Bone marrow (tissue), 2 donors: ENCODE data around the gene BPIFB6.

Source experiments
- DNase-seq, 2 donors: peaks; one replicate each; lab custom pipeline; 2025; lab: John Stamatoyannopoulos, UW

BPIFB6 gene

DNA sequence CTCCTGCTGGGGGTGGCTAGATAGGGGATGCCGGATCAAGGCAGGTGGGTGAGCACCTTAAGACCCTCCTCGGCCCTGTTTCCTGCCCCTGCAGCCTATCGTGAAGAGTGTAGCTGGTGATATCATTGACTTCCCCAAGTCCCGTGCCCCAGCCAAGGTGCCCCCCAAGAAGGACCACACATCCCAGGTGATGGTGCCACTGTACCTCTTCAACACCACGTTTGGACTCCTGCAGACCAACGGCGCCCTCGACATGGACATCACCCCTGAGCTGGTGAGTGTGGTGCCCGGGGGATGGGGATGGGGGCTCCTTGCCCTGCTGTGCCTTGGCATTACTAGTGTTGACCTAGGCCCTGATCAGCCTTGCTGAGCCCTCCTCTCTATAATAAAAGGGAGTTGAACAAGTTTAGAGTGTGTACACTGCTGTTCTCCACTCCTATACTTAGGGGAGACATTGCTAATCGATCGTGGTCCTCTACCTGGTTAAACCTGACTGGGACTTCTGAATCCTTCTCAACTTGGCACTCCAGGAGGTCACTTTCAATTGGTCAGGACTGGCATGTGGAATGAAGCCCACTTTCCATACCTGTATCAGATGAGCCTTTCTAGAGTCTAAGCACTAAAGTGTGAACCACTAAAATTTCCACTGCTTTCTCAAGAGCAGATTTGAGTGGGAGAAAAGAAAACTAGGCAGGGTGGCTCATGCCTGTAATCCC is 33.3 kb downstream of the BPIFB6 start:
- no peak for DNase-seq

GRCh38 chr20:33065785-33066184 is 34.3 kb downstream of the BPIFB6 start:
- no peak for DNase-seq

GRCh38 chr20:33067806-33068205 is 36.4 kb downstream of the BPIFB6 start:
- DNase-seq, result no peak

- no peak for DNase-seq
These were observed 36.9 kb downstream of the BPIFB6 start for GRCh38 chr20:33068251-33068939.

GRCh38 chr20:33069673-33070072 is 38.2 kb downstream of the BPIFB6 start:
- DNase-seq, result no peak

DNA sequence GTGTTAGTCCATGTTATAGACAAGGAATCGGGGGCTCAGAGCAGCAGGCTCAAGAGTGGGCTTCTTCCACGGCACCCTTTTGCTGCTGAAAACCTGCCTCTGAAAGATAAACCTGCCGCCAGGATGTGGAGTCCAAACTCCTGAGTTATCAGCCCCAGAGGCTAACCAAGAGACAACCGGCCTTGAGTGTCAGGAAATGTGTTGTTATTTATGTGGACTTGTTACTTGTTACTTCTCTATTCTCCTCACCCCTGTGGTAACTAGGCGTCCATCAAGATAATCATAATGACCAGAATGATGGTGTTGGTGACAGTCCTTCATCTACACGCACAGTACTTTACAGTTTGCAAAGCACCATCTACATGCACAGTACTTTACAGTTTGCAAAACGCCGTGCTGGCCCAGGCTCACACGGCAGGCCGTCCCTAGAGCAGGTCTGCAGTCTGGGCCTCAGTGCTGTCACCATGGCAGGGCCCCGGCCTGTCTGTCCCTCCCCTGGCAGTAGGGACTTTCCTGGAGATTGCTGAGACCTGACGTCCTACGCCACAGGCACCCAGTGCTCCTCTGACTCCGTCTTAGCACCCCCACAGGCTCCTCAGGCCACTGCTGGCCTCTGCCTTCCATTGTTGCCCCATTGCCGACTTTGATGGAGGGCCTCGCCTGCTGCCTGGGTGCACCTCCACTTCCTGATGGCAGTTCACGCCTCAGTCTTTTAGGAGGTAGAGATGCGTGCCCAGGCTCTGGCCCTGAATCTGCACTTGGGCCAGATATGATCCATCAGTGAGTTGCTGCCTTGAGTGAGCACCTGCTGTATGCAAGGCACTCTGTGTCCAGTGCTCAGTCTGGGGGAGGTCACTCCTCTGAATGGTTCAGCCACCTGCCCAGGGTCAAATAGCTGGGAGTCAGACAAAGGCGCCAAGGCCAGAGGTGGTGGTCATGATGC is 38.9 kb downstream of the BPIFB6 start:
- DNase-seq, result no peak

- no peak for DNase-seq
These were observed 39.8 kb downstream of the BPIFB6 start for GRCh38 chr20:33071198-33071597.

DNA sequence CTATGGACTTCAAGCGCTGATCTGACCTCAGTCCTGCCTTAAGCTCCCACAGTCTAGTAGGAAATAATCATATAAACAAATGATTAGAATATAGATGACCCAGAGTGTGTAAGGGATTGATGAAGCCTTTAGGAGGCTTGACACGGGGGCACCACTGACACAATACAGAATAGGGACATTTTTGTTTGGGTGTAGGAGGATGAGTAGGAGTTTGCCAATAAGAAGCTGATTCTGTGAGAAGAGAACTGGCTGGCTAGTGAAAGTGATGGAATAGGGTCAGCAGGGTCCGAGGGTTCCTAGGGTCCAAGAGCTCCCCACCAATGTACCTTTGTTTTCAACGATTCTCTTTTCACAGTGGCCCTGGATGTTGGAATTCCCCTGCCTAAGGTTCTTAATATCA is 40.9 kb downstream of the BPIFB6 start:
- DNase-seq, result no peak

DNA sequence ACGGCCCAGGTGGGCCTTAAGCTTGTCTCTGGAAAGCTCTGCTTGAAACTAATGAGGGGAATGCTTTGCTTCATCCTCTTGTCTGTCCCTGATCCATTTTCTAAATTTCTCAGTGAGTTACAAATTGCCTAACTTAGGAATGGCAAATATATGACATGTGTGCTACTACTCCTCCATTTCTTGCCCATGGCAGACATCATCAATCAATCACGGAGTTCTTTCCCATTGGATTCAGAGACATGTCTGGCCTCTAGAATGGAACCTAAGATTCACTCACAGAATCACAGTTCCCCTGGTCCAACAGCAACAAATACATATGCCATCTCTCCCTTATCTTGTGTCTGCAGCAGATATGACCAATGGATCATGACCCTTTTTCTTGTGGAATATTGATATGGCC is 41.4 kb downstream of the BPIFB6 start:
- no peak for DNase-seq

GRCh38 chr20:33074675-33075074 is 43.2 kb downstream of the BPIFB6 start:
- DNase-seq, result no peak

GRCh38 chr20:33075281-33075680 is 43.8 kb downstream of the BPIFB6 start:
- no peak for DNase-seq

- no peak for DNase-seq
These were observed 45.4 kb downstream of the BPIFB6 start for GRCh38 chr20:33076662-33077372.

GRCh38 chr20:33079259-33079658 is 47.8 kb downstream of the BPIFB6 start, which contains the start of gene BPIFB4:
BPIFB4 (plus strand) TSS chr20:33079643; CDS start chr20:33081527, 1,884 bp downstream.
- DNase-seq, result no peak

DNA sequence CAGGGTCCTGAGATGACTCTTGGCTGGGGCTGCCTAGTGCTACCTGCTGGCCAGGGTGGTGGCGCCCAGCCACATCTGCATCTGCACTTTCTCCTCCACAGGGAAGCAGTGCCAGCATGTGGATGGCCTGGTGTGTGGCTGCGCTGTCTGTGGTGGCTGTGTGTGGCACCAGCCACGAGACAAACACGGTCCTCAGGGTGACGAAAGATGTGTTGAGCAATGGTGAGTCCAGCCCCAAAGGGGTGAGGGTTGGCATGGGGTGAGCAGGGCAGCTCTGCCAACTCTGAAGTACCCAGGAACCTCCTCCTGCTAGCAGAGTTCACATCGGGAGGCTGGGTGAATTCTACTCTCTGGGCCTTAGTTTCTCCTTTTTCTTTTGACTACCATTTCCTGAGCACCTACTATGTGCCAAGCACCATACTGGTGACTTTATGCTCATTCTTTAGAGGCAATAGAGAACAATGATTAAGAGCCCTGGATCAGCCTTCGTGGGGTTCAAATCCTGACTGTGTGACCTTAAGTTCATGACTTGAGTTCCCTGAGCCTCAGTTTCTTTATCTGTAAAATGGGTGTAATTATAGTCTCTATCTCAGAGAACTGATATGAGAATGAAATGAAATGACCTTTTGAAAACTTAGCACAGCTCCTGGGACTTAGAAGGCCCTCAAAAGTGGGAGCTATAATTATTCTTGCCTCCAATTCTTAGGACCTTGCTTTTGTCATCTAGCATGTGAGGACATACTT is 50.1 kb downstream of the BPIFB6 start:
- no peak for DNase-seq

DNA sequence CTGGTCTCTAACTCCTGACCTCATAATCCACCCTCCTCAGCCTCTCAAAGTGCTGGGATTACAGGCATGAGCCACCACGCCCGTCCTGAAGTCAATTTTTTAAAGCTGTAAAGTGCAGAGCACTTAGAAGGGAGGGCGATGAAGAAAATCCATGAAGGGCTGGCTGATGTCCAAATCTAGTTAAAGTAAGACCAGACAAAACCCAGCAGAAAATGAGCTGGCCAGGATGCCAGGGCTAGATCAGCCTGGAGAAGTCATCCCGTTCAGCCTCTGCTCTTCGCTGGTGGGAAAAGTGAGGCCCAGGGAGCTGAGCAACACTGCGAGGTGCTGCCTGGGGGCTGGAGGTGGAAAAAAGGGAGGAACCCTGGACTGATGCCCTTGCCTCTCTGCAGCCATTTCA is 51.1 kb downstream of the BPIFB6 start:
- DNase-seq, result no peak

- DNase-seq, result no peak
These were observed 52.3 kb downstream of the BPIFB6 start for GRCh38 chr20:33083544-33084340.

DNA sequence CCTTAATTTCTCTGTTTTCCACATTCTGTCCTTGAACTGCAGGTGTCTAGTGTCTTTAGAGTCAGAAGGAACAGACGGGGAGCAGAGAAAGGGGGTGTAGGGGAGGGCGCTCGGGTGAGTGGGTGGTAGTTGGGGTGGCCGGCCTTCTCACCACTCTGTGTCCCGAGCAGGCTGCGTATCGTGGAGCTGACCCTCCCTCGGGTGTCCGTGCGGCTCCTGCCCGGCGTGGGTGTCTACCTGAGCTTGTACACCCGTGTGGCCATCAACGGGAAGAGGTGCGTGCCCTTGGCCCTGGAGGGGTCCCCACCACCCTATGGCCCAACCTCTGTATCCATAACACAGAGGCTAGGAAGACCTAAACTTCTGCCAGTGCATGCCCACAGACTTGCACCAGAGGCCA is 53.3 kb downstream of the BPIFB6 start:
- DNase-seq, result no peak

GRCh38 chr20:33086052-33086722 is 54.7 kb downstream of the BPIFB6 start:
- no peak for DNase-seq

- no peak for DNase-seq
These were observed 59.7 kb downstream of the BPIFB6 start for GRCh38 chr20:33091147-33091546.

- no peak for DNase-seq
These were observed 60.2 kb downstream of the BPIFB6 start for GRCh38 chr20:33091693-33092092.
